Left lung (tissue), 10 donors: Measurements from ENCODE around the gene PIAS1. TPM values are rescaled to one million over a fixed set of nuclear protein-coding genes. Genes with fewer than 3 reads are reported as not detected.

Experiments used
- ATAC-seq: fragments of 200-7000 bp; cut with Tn5 transposase; one replicate; pipeline ENCODE4 v1.9.1; 2020; ENCODE audit warnings: moderate library complexity
- DNase-seq, 4 donors: peaks; one replicate each; pipeline ENCODE4 v3.0.0-alpha.2; 2013 to 2020
- H3K27ac ChIP-seq, 2 donors: fragments of 200-600 bp; sonication (generic) in 1 of 2; one replicate each; pipeline versions ENCODE4 v1.5.0 to v1.8.0; 2020 to 2021
- H3K27me3 ChIP-seq, 2 donors: fragments of 200-600 bp; sonication (generic) in 1 of 2; one replicate each; pipeline versions ENCODE4 v1.5.0 to v1.8.0; 2020 to 2021
- H3K36me3 ChIP-seq, 2 donors: fragments of 200-600 bp; sonication (generic) in 1 of 2; one replicate each; pipeline versions ENCODE4 v1.5.0 to v1.8.0; 2020 to 2021
- H3K4me1 ChIP-seq, 2 donors: fragments of 200-600 bp; one replicate each; pipeline ENCODE4 v1.8.0; 2021
- H3K4me3 ChIP-seq, 2 donors: fragments of 200-600 bp; sonication (generic) in 1 of 2; one replicate each; pipeline versions ENCODE4 v1.5.0 to v1.8.0; 2020 to 2021; ENCODE audit warnings: mild to moderate bottlenecking in 1 of 2
- H3K9me3 ChIP-seq, 2 donors: fragments of 200-600 bp; sonication (generic) in 1 of 2; one replicate each; pipeline versions ENCODE4 v1.5.0 to v1.8.0; 2020 to 2021
- intact Hi-C, 2 donors: fragments of 100-400 bp; cut with DNase I; formaldehyde crosslinking; loops; one replicate each; pipeline versions ENCODE4 v1.11.2 to v1.14.2; 2022
- polyA plus RNA-seq, 6 donors: library from polyadenylated mRNA; unstranded; fragments of 120-200 nt; gene quantifications; one replicate each; pipeline ENCODE4 v1.2.1, GENCODE V29; 2013; ENCODE audit not compliant: insufficient read length in 6 of 6
- total RNA-seq, 2 donors: library from RNA; stranded (reverse); fragmentation: NEBNext Ultra II Directional; extraction: Animal tissue kit (Norgen Biotek cat#: 25700); gene quantifications; one replicate each; pipeline ENCODE4 v1.2.1, GENCODE V29; 2021
- TF ChIP-seq, protein P1 (sequence below), 2 donors: fragments of 200-600 bp; sonication (generic) in 1 of 2; IDR thresholded peaks; one replicate each; pipeline versions ENCODE4 v1.5.0 to v1.8.0; 2021; ENCODE audit warnings: antibody characterized with exemption in 2 of 2
- donor health status: DM: no; HTN: yes; CAD: no.
- donor health status: DM: no; HTN: no; CAD: no.

The PIAS1 gene
- total and polyA plus RNA-seq, 8 donors = 44.9 to 71.4 (median 63.3) TPM

DNA sequence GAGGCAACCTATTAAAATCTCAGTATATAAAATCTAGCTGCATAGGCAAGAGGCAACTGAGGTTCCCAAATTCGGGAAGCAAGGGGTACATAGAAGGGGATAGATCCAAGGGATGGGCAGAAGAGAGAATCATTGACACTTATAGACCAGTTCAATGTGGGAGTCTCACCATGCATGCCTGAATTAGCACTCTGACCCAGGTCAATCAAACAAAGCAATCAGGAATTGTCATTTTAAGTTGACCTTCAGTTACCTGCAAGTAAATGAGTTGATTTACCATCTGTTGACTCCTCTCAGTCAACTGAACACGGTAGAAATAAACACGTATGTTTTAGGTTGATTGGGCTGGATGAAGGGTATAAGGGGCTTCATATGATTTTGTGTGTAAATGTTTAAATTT lies 33.4 kb upstream of the PIAS1 start:
- no peak overlapping the region for H3K27ac ChIP-seq
- ATAC-seq = no peak
- H3K27me3 ChIP-seq = no peaks in the 10 kb centered on the region
- H3K9me3 ChIP-seq = no peaks in the 10 kb centered on the region
- intact Hi-C loops = no loop called here
- H3K36me3 ChIP-seq = no peaks in the 10 kb centered on the region
- peaks cover 0 to 4% of the 10 kb centered on the region in 2 donors for H3K4me1 ChIP-seq
- TF ChIP-seq, protein P1, sequence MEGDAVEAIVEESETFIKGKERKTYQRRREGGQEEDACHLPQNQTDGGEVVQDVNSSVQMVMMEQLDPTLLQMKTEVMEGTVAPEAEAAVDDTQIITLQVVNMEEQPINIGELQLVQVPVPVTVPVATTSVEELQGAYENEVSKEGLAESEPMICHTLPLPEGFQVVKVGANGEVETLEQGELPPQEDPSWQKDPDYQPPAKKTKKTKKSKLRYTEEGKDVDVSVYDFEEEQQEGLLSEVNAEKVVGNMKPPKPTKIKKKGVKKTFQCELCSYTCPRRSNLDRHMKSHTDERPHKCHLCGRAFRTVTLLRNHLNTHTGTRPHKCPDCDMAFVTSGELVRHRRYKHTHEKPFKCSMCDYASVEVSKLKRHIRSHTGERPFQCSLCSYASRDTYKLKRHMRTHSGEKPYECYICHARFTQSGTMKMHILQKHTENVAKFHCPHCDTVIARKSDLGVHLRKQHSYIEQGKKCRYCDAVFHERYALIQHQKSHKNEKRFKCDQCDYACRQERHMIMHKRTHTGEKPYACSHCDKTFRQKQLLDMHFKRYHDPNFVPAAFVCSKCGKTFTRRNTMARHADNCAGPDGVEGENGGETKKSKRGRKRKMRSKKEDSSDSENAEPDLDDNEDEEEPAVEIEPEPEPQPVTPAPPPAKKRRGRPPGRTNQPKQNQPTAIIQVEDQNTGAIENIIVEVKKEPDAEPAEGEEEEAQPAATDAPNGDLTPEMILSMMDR (IDR thresholded peaks at IDR 0.05) = no peak
- H3K4me3 ChIP-seq = no peak overlapping the region
- DNase-seq = no peak

DNA sequence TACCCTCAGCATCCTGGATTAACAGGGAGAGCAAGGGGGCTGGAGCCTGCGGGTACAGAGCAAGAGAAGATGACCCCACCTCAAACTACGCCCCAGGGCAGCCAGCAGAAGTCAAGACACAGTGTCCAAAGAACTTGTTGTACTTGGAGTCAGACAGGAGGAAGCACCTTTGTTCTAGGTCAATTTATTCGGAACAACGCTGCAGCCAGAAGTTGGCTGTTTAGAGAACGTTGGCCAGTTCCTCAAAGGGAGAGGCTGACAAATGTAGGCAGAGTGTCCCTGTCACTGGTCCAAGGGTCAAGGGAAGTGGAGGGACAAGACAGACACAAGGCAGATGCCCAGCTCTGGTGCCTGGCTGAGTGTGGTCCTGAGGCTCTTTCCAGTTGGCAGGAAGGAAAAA lies 32.1 kb upstream of the PIAS1 start:
- no peaks in the 10 kb centered on the region for H3K27me3 ChIP-seq
- DNase-seq (peak in 1 of 4 donors; percentile 50), ATAC-seq (no peak)
- no peak overlapping the region for H3K4me3 ChIP-seq
- H3K36me3 ChIP-seq = no peaks in the 10 kb centered on the region
- H3K4me1 ChIP-seq = peaks cover 0 to 6% of the 10 kb centered on the region in 2 donors
- TF ChIP-seq, protein P1 (IDR thresholded peaks at IDR 0.05) = no peak
- no peaks in the 10 kb centered on the region for H3K9me3 ChIP-seq
- intact Hi-C loops = no loop called here
- no peak overlapping the region for H3K27ac ChIP-seq

DNA sequence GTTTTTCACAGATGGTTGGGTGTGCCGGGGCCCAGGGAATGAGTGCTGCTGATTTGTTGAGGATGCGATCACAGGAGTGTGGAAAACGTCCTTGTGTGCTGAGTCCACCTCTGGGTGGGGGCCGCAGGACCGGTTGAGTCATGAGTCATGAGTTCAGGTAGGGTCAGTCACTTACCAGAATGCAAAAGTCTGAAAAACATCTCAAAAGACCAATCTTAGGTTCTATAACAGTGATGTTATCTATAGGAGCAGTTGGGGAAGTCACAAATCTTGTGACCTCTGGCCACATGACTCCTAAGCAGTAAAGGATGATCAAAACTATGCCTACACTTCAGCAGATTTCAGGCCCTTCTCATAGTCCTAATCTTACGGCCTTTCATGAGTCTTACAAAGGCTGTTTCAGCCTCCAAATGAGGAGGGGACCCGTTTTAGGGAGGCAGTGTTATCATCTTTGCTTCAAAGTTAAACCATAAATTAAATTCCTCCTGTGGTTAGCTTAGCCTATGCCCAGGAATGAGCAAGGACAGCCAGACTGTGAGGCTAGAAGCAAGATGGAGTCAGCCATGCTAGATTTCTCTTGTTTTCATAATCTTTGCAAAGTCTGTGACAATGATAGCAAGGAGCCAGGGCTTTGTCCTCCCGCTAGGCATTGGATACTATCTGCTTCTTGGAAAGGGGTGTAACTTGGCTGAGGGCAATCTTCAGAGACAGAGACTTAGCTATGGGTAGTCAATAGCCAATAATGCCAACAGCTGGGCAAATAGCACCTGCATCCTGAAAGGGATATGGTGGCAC lies 30.6 kb upstream of the PIAS1 start:
- ATAC-seq = no peak
- H3K4me3 ChIP-seq = no peak overlapping the region
- TF ChIP-seq, protein P1 (IDR thresholded peaks at IDR 0.05) = no peak
- no peaks in the 10 kb centered on the region for H3K27me3 ChIP-seq
- peaks cover 0 to 7% of the 10 kb centered on the region in 2 donors for H3K4me1 ChIP-seq
- H3K9me3 ChIP-seq = no peaks in the 10 kb centered on the region
- intact Hi-C loops = no loop called here
- no peak overlapping the region for H3K27ac ChIP-seq
- H3K36me3 ChIP-seq = no peaks in the 10 kb centered on the region
- no peak for DNase-seq

GRCh38 chr15:68025835-68026424 lies 28.2 kb upstream of the PIAS1 start:
- intact Hi-C loops = no loop called here
- Histone ChIP-seq H3K9me3 (no peaks in the 10 kb centered on the region), H3K27me3 (no peaks in the 10 kb centered on the region), H3K36me3 (no peaks in the 10 kb centered on the region), H3K4me3 (no peak overlapping the region), H3K27ac (no peak overlapping the region), H3K4me1 (peaks cover 0 to 10% of the 10 kb centered on the region in 2 donors)
- TF ChIP-seq, protein P1 (IDR thresholded peaks at IDR 0.05) = no peak
- DNase-seq = peak in 2 of 4 donors; percentile 19 to 52
- ATAC-seq = peak; percentile 92

- Histone ChIP-seq H3K27ac (no peak overlapping the region), H3K4me1 (peaks cover 0 to 20% of the 10 kb centered on the region in 2 donors), H3K36me3 (no peaks in the 10 kb centered on the region), H3K4me3 (no peak overlapping the region), H3K9me3 (no peaks in the 10 kb centered on the region), H3K27me3 (no peaks in the 10 kb centered on the region)
- TF ChIP-seq, protein P1 (IDR thresholded peaks at IDR 0.05) = no peak
- intact Hi-C loops = no loop called here
- DNase-seq (no peak), ATAC-seq (no peak)
Observed at GRCh38 chr15:68027388-68027787, 26.7 kb upstream of the PIAS1 start.
